ENCODE results near the gene PDLIM1. TPM values are rescaled to one million over a fixed set of nuclear protein-coding genes. Genes with fewer than 3 reads are reported as not detected.

Gene PDLIM1
- total RNA-seq, 1 experiment from 2014 or later: 202 TPM

DNA sequence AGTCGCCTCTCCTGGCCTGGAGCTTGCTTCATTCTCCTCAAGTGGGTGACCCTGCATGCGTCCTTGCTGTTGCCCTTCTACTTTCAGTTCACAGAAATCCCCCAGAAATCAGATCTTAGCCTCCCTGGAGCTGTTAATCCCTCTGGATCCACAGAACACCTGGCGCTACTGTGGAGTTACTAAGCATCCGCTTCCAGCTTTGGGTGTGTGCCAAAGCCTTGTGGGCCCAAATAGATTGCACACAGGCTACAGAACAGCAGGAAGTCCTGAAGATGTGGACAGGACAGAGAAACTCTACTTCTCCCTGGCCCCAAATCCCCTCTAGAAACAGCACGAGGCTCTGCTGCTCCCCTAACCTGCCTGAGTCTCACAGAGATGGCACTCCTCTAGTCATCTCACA is 36.6 kb upstream of the PDLIM1 start:
- H2AFZ ChIP-seq: no peak overlapping the region
- no peaks in the 10 kb centered on the region for H3K27me3 ChIP-seq (ENCODE audit: insufficient read depth, low read depth)
- H4K20me1 ChIP-seq (ENCODE audit: insufficient read depth): no peaks in the 10 kb centered on the region
- H3F3A ChIP-seq (ENCODE audit: insufficient read depth, low read depth): peaks cover 11% of the 10 kb centered on the region; the same call in 1 of the 2 replicates
- no peak for DNase-seq
- intact Hi-C loops (cut with micrococcal nuclease; ENCODE audit: unreplicated experiment): no loop called here
- no peaks in the 10 kb centered on the region for H3K36me3 ChIP-seq (ENCODE audit: low read depth)
- peaks cover 19% of the 10 kb centered on the region for H3K4me1 ChIP-seq (replicated peaks; ENCODE audit: insufficient read depth)
- ChIA-PET CTCF (interaction anchor here (0.6 kb wide), 1 partner anchor 30 kb away, joined by 3 read pairs; no protein-coding TSS in a partner anchor), POLR2A (ENCODE audit: unreplicated experiment) (no interaction called here)
- BruUV-seq (replicated peaks): no TSS peak
- H3K27ac ChIP-seq: no peak overlapping the region
- no peaks in the 10 kb centered on the region for H3K9me2 ChIP-seq (ENCODE audit: insufficient read depth)
- no peaks in the 10 kb centered on the region for H3K9me3 ChIP-seq (ENCODE audit: insufficient read depth, low read depth)
- no peak overlapping the region for H3K4me2 ChIP-seq
- H3K79me2 ChIP-seq (ENCODE audit: low read depth): no peaks in the 10 kb centered on the region
- no peak overlapping the region for H3K4me3 ChIP-seq
- no peak for TF ChIP-seq EZH2 (IDR thresholded peaks at IDR 0.05; ENCODE audit: low read depth)
- TF ChIP-seq, protein P1, sequence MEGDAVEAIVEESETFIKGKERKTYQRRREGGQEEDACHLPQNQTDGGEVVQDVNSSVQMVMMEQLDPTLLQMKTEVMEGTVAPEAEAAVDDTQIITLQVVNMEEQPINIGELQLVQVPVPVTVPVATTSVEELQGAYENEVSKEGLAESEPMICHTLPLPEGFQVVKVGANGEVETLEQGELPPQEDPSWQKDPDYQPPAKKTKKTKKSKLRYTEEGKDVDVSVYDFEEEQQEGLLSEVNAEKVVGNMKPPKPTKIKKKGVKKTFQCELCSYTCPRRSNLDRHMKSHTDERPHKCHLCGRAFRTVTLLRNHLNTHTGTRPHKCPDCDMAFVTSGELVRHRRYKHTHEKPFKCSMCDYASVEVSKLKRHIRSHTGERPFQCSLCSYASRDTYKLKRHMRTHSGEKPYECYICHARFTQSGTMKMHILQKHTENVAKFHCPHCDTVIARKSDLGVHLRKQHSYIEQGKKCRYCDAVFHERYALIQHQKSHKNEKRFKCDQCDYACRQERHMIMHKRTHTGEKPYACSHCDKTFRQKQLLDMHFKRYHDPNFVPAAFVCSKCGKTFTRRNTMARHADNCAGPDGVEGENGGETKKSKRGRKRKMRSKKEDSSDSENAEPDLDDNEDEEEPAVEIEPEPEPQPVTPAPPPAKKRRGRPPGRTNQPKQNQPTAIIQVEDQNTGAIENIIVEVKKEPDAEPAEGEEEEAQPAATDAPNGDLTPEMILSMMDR (conservative IDR thresholded peaks at IDR 0.05): no peak

DNA sequence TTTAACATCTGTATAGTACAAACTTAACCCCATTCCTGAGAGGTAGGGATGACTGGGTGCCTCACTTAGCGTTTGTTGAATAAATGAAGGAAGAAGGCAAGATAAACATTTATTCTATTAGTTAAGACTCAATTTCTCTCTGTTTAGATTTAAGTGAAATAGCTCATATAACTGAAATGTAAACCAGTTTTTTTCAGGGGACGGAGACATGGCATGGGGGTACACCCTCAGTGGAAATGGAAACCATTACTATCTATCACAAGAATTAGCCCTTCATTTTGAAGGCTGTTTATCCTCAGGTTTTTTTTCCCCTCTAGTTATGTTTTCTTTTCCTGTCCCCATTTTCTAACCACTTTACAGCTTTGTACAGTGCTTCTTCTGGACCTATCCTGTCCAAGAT is 35.6 kb upstream of the PDLIM1 start:
- Histone ChIP-seq H2AFZ (no peak overlapping the region), H3K27ac (no peak overlapping the region), H3K4me2 (no peak overlapping the region), H3K9me2 (ENCODE audit: insufficient read depth) (no peaks in the 10 kb centered on the region), H3K79me2 (ENCODE audit: low read depth) (no peaks in the 10 kb centered on the region), H3K36me3 (ENCODE audit: low read depth) (no peaks in the 10 kb centered on the region), H3K27me3 (ENCODE audit: insufficient read depth, low read depth) (no peaks in the 10 kb centered on the region), H3K4me1 (replicated peaks; ENCODE audit: insufficient read depth) (peaks cover 19% of the 10 kb centered on the region), H4K20me1 (ENCODE audit: insufficient read depth) (no peaks in the 10 kb centered on the region), H3K9me3 (ENCODE audit: insufficient read depth, low read depth) (no peaks in the 10 kb centered on the region), H3F3A (ENCODE audit: insufficient read depth, low read depth) (peaks cover 11% of the 10 kb centered on the region; the same call in 1 of the 2 replicates), H3K4me3 (no peak overlapping the region)
- POLR2A ChIA-PET (ENCODE audit: unreplicated experiment): no interaction called here
- TF ChIP-seq EZH2 (IDR thresholded peaks at IDR 0.05; ENCODE audit: low read depth): no peak
- TF ChIP-seq, protein P1 (conservative IDR thresholded peaks at IDR 0.05): no peak
- intact Hi-C loops (cut with micrococcal nuclease; ENCODE audit: unreplicated experiment): no loop called here
- CTCF ChIA-PET: no interaction called here
- no peak for DNase-seq
- BruUV-seq (replicated peaks): no TSS peak

DNA sequence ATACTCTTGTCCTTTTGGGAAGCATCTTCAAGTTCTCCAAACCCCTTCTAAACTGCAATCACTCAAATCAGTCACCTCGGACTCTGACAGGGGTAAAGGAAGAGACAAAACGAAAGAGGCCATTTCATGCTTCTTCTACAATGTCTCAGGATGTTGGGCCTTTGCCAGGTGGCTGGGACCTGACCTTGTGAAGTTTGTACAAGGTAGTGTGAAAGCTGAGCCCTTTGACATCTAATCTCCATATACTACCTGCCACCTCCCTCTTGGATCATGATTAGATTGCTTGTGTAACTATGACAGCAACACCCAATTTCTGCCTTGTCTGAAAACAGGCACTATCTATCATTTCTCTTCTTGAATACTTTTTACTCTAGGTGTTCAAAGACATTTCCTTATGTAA is 35.1 kb upstream of the PDLIM1 start:
- no peaks in the 10 kb centered on the region for H3K9me3 ChIP-seq (ENCODE audit: insufficient read depth, low read depth)
- no peaks in the 10 kb centered on the region for H3K36me3 ChIP-seq (ENCODE audit: low read depth)
- H2AFZ ChIP-seq: no peak overlapping the region
- DNase-seq: no peak
- no peaks in the 10 kb centered on the region for H3K27me3 ChIP-seq (ENCODE audit: insufficient read depth, low read depth)
- no peaks in the 10 kb centered on the region for H3K79me2 ChIP-seq (ENCODE audit: low read depth)
- POLR2A ChIA-PET (ENCODE audit: unreplicated experiment): no interaction called here
- H3K4me2 ChIP-seq: no peak overlapping the region
- intact Hi-C loops (cut with micrococcal nuclease; ENCODE audit: unreplicated experiment): no loop called here
- CTCF ChIA-PET: no interaction called here
- no peak overlapping the region for H3K27ac ChIP-seq
- no peaks in the 10 kb centered on the region for H3K9me2 ChIP-seq (ENCODE audit: insufficient read depth)
- TF ChIP-seq EZH2 (IDR thresholded peaks at IDR 0.05; ENCODE audit: low read depth): no peak
- TF ChIP-seq, protein P1 (conservative IDR thresholded peaks at IDR 0.05): no peak
- H4K20me1 ChIP-seq (ENCODE audit: insufficient read depth): no peaks in the 10 kb centered on the region
- peaks cover 16% of the 10 kb centered on the region for H3K4me1 ChIP-seq (replicated peaks; ENCODE audit: insufficient read depth)
- BruUV-seq (replicated peaks): no TSS peak
- no peak overlapping the region for H3K4me3 ChIP-seq
- H3F3A ChIP-seq (ENCODE audit: insufficient read depth, low read depth): peaks cover 11% of the 10 kb centered on the region; the same call in 1 of the 2 replicates
